Upper lobe of right lung (tissue), 1 donor: ENCODE measurements around the gene FNIP2. TPM values are rescaled to one million over a fixed set of nuclear protein-coding genes. Genes with fewer than 3 reads are reported as not detected.

Experiments used
- ATAC-seq: fragments of 200-7000 bp; cut with Tn5 transposase; one replicate; pipeline ENCODE4 v1.9.1; 2020; ENCODE audit warnings: mild to moderate bottlenecking, moderate library complexity
- DNase-seq: peaks from one replicate; pipeline ENCODE4 v3.0.0-alpha.2; 2020
- H3K27ac ChIP-seq: fragments of 200-600 bp; one replicate; pipeline ENCODE4 v1.8.0; 2022
- H3K27me3 ChIP-seq: fragments of 200-600 bp; one replicate; pipeline ENCODE4 v1.8.0; 2022; ENCODE audit warnings: mild to moderate bottlenecking
- H3K36me3 ChIP-seq: fragments of 200-600 bp; one replicate; pipeline ENCODE4 v1.8.0; 2022
- H3K4me1 ChIP-seq: fragments of 200-600 bp; one replicate; pipeline ENCODE4 v1.8.0; 2022
- H3K4me3 ChIP-seq: fragments of 200-600 bp; one replicate; pipeline ENCODE4 v1.8.0; 2022; ENCODE audit warnings: mild to moderate bottlenecking
- H3K9me3 ChIP-seq: fragments of 200-600 bp; one replicate; pipeline ENCODE4 v1.8.0; 2022
- intact Hi-C: fragments of 100-400 bp; cut with DNase I; formaldehyde crosslinking; loops from one replicate; pipeline ENCODE4 v1.11.0; 2022
- total RNA-seq: library from RNA; stranded (reverse); fragmentation: NEBNext Ultra II Directional; extraction: Animal tissue kit (Norgen Biotek cat#: 25700); gene quantifications from one replicate; pipeline ENCODE4 v1.2.1, GENCODE V29; 2021
- TF ChIP-seq, protein P1 (sequence below): fragments of 200-600 bp; IDR thresholded peaks from one replicate; pipeline ENCODE4 v1.8.0; 2022; ENCODE audit warnings: antibody characterized with exemption
- donor health status: DM: no; HTN: yes; CAD: no; lungs with severe emphysema.

FNIP2 gene
- total RNA-seq, 1 donor from 2014 or later = 98.4 TPM

DNA sequence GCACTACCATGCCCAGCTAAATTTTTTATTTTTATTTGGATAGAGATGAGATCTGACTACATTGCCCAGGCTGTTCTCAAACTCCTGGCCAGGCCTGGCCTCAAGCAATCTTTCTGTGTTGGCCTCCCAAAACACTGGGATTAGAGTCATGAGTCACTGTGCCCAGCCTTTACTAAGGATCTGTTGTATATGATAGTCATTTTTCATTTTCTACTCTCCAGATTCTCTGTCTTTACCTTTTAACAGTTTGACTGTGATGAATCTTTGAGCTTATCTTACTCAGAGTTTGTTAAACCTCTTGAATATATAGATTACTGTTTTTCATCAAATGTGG, 161.8 kb downstream of the FNIP2 start:
- no peaks in the 10 kb centered on the region for H3K9me3 ChIP-seq
- no peak overlapping the region for H3K27ac ChIP-seq
- DNase-seq (no peak), ATAC-seq (no peak)
- TF ChIP-seq, protein P1, sequence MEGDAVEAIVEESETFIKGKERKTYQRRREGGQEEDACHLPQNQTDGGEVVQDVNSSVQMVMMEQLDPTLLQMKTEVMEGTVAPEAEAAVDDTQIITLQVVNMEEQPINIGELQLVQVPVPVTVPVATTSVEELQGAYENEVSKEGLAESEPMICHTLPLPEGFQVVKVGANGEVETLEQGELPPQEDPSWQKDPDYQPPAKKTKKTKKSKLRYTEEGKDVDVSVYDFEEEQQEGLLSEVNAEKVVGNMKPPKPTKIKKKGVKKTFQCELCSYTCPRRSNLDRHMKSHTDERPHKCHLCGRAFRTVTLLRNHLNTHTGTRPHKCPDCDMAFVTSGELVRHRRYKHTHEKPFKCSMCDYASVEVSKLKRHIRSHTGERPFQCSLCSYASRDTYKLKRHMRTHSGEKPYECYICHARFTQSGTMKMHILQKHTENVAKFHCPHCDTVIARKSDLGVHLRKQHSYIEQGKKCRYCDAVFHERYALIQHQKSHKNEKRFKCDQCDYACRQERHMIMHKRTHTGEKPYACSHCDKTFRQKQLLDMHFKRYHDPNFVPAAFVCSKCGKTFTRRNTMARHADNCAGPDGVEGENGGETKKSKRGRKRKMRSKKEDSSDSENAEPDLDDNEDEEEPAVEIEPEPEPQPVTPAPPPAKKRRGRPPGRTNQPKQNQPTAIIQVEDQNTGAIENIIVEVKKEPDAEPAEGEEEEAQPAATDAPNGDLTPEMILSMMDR = no peak
- no peaks in the 10 kb centered on the region for H3K27me3 ChIP-seq
- no peaks in the 10 kb centered on the region for H3K4me1 ChIP-seq
- H3K36me3 ChIP-seq = no peaks in the 10 kb centered on the region
- no peak overlapping the region for H3K4me3 ChIP-seq
- intact Hi-C loops = no loop called here

DNA sequence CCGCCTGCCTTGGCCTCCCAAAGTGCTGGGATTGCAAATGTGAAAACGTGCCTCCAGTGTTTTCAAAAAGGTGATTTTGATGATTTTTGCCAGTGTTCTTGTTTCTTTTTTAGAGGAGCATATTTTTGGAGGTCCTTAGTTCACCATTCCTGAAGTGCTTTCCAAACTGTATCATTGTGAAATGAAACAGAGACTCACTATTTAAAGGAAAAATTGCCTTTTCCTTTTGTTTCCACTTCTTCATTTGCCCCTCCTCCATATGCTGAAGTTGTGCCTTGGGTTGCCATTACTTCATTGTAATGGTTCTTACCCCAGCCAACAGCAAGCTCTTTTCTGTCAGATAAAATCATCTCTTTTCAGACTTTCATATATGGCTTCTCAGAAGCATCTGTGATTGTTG, 164.4 kb downstream of the FNIP2 start:
- TF ChIP-seq, protein P1 = no peak
- H3K4me3 ChIP-seq = no peak overlapping the region
- no peak overlapping the region for H3K27ac ChIP-seq
- H3K36me3 ChIP-seq = no peaks in the 10 kb centered on the region
- DNase-seq = no peak
- ATAC-seq = no peak
- no peaks in the 10 kb centered on the region for H3K27me3 ChIP-seq
- H3K9me3 ChIP-seq = no peaks in the 10 kb centered on the region
- intact Hi-C loops = no loop called here
- no peaks in the 10 kb centered on the region for H3K4me1 ChIP-seq

DNA sequence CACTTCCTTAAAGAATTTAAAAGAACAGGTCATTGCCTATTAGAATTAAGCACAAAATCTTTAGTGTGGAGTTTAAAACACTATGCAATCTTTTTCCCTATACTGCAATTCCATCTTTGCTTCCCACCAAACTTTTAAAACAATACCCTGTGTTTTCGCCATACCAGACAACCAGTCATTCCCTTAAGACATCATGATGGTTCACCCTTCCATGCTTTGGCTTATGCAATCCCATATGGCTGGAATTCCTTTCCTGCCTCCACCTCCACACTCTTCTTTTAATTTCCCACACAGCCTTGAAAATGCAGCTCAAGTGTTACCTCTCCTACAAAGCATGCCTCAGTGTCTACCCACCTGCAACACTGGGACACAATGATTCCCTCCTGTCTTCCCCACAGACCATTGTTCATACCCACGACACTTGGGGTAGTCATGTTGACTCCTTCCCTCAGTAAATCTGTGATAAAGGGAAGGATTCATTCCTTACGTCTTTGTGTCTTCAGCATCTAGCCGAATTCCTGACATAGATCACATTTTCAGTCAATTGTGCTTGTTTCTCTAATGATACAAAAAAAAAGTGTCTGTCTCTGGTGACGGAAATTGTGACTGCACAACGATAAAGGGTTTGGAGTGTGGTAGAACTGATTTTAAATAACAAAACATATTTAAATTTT, 166.3 kb downstream of the FNIP2 start:
- intact Hi-C loops = no loop called here
- Histone ChIP-seq H3K27me3 (no peaks in the 10 kb centered on the region), H3K4me1 (no peaks in the 10 kb centered on the region), H3K9me3 (no peaks in the 10 kb centered on the region), H3K27ac (no peak overlapping the region), H3K4me3 (no peak overlapping the region), H3K36me3 (no peaks in the 10 kb centered on the region)
- TF ChIP-seq, protein P1 = no peak
- ATAC-seq (no peak), DNase-seq (no peak)

DNA sequence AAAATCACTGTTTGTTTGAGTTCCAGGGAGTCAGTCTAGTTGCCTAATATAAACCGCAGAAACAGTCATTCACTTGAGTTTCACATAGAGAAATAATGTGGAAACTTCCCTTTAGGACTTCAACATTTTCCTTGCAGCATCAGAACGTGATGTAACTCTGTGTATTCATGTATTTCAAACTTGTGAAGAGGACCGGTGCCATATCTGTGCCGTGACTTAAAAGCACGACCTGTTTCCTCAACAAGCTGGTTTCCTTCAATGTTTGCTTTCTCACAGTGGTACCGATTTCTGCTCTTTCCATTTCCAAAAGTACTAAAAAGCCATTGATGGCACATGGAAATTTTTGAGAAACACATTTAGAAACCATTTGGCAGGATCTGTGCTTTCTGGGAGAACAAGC, 167.4 kb downstream of the FNIP2 start:
- no peak for DNase-seq
- no peaks in the 10 kb centered on the region for H3K4me1 ChIP-seq
- H3K4me3 ChIP-seq = no peak overlapping the region
- H3K36me3 ChIP-seq = no peaks in the 10 kb centered on the region
- intact Hi-C loops = no loop called here
- no peaks in the 10 kb centered on the region for H3K27me3 ChIP-seq
- H3K27ac ChIP-seq = no peak overlapping the region
- H3K9me3 ChIP-seq = no peaks in the 10 kb centered on the region
- TF ChIP-seq, protein P1 = no peak
- ATAC-seq = peak; percentile 73

DNA sequence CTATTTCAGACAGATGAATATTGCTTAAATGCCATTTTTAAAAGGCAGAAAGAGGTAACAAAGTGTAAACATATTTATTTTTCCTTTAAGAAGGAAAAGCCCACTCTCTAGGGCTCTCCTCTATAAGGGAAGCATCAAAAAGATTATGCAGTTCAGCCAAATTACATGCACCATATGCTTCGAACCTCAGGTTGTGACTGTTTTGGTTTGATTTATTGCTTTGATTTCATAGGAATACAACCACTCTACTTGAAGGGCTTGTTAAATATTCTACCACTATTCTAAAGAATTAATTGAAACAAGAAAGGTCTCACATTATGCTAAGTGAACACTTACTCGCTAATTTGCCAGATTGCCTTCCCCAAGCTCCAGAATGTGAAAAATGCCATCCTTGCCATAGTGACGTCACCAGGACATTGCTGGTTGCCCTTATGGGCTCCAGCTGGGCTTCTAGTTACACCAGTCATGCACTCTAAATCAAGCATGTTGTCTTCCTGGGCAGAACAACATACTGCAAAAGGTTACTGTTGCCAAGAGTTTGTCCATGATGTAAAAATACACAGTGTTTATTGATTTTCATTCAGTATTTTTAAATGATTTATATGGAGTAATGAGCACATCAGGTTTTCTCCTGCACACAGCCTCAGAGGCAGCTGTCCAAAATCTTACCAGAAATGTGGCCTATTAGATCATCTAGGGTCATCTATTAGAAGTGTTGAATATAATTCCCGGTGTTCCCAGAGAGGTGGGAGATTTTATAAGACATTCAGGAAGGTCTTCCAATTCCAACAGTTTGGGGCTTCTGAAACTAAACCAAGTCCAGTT, 169.6 kb downstream of the FNIP2 start:
- DNase-seq (no peak), ATAC-seq (no peak)
- TF ChIP-seq, protein P1 = no peak
- H3K4me1 ChIP-seq = no peaks in the 10 kb centered on the region
- no peaks in the 10 kb centered on the region for H3K9me3 ChIP-seq
- H3K27ac ChIP-seq = no peak overlapping the region
- H3K4me3 ChIP-seq = no peak overlapping the region
- intact Hi-C loops = no loop called here
- H3K36me3 ChIP-seq = no peaks in the 10 kb centered on the region
- no peaks in the 10 kb centered on the region for H3K27me3 ChIP-seq
